ENCODE results near the gene LRRN2.

The LRRN2 gene

DNA sequence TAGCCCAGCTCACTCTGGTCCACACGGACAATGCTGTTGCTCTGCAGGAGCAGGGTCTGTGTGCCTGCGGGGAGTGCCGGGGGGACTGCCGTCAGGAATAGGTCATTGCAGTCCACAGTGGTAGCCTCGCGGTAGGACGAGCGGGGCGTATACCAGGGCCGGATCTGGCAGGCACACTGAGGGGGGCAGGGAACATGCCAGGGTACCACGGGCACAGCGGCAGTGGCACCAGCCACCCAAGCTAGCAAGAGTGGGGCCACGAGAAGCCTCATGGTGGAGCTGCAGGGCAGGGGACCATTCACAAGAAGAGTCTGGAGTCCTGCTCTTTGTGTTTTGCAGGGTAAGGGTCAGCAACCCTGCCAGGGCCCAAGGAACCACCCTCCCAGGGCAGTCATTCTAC, 65.8 kb downstream of the LRRN2 start:
- H3K27me3 ChIP-seq (ENCODE audit: control insufficient read depth, insufficient read depth, low read length), result no peaks in the 10 kb centered on the region
- H3K36me3 ChIP-seq (ENCODE audit: control insufficient read depth, insufficient read depth, low read length), result no peaks in the 10 kb centered on the region
- no peaks in the 10 kb centered on the region for H3K9me3 ChIP-seq (ENCODE audit: control insufficient read depth, insufficient read depth, low read length)
- no peak overlapping the region for H3K9ac ChIP-seq (ENCODE audit: low read depth, low read length)
- no peak overlapping the region for H3K4me3 ChIP-seq (ENCODE audit: low read depth, low read length)
- peaks cover 7% of the 10 kb centered on the region for H3K4me1 ChIP-seq (ENCODE audit: control insufficient read depth, insufficient read depth, low read length)

DNA sequence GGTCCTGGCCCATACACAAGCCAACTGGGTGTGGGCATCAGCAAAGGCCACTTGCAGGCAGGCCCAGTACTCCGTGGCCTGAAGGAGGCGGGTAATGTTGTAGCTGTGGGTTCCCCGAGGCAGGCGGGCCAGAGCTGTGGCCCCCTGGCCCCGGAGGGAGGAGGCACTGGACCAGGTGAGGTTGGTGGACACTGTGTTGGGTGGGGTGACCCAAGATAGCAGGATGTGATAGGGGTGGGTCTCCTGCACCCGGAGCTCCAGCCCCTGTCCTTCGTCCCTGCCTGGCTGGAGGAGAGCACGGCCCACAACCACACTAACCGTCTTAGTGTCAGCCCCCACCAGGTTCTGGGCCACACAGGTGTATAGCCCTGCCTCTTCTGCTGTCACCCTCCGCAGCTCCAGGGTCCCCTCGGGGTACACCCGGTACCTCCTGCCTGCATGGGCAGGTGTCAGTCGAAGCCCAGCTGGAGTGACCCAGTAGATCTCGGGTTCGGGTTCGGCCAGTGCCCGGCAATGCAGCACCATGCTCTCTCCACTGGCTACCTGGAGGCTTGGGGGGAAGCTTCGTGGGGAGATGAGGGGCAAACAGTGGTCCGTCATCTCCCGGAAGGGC, 67.3 kb downstream of the LRRN2 start:
- Histone ChIP-seq H3K4me3 (ENCODE audit: low read depth, low read length) (no peak overlapping the region), H3K9me3 (ENCODE audit: control insufficient read depth, insufficient read depth, low read length) (no peaks in the 10 kb centered on the region), H3K27me3 (ENCODE audit: control insufficient read depth, insufficient read depth, low read length) (no peaks in the 10 kb centered on the region), H3K36me3 (ENCODE audit: control insufficient read depth, insufficient read depth, low read length) (no peaks in the 10 kb centered on the region), H3K9ac (ENCODE audit: low read depth, low read length) (no peak overlapping the region), H3K4me1 (ENCODE audit: control insufficient read depth, insufficient read depth, low read length) (no peaks in the 10 kb centered on the region)

- Histone ChIP-seq H3K9ac (ENCODE audit: low read depth, low read length) (no peak overlapping the region), H3K27me3 (ENCODE audit: control insufficient read depth, insufficient read depth, low read length) (no peaks in the 10 kb centered on the region), H3K4me1 (ENCODE audit: control insufficient read depth, insufficient read depth, low read length) (no peaks in the 10 kb centered on the region), H3K36me3 (ENCODE audit: control insufficient read depth, insufficient read depth, low read length) (no peaks in the 10 kb centered on the region), H3K4me3 (ENCODE audit: low read depth, low read length) (no peak overlapping the region), H3K9me3 (ENCODE audit: control insufficient read depth, insufficient read depth, low read length) (no peaks in the 10 kb centered on the region)
These were observed 68.0 kb downstream of the LRRN2 start for GRCh38 chr1:204617256-204618147.

GRCh38 chr1:204616641-204617040, 68.9 kb downstream of the LRRN2 start:
- Histone ChIP-seq H3K9ac (ENCODE audit: low read depth, low read length) (no peak overlapping the region), H3K27me3 (ENCODE audit: control insufficient read depth, insufficient read depth, low read length) (no peaks in the 10 kb centered on the region), H3K36me3 (ENCODE audit: control insufficient read depth, insufficient read depth, low read length) (no peaks in the 10 kb centered on the region), H3K4me1 (ENCODE audit: control insufficient read depth, insufficient read depth, low read length) (no peaks in the 10 kb centered on the region), H3K4me3 (ENCODE audit: low read depth, low read length) (no peak overlapping the region), H3K9me3 (ENCODE audit: control insufficient read depth, insufficient read depth, low read length) (no peaks in the 10 kb centered on the region)

DNA sequence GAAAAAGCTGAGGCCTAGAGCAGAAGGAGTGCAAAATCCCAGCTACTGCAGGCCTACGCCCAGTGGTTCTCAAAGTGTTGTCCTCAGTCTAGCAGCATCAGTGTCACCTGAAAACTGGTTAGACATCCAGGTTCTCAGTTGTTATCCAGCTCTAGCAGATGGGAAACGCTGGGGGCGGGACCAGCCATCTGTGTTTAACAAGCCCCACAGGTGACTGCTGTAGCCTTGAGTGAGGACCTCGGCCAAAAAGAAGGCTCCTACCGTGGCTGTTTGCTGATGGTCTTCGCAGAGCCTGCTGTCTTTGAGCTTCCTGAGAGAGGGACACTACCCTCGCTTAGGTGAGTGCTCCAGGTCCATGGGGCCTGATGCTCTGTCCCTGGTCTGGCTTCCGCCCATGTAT, 69.7 kb downstream of the LRRN2 start:
- Histone ChIP-seq H3K4me3 (ENCODE audit: low read depth, low read length) (no peak overlapping the region), H3K9me3 (ENCODE audit: control insufficient read depth, insufficient read depth, low read length) (no peaks in the 10 kb centered on the region), H3K27me3 (ENCODE audit: control insufficient read depth, insufficient read depth, low read length) (no peaks in the 10 kb centered on the region), H3K4me1 (ENCODE audit: control insufficient read depth, insufficient read depth, low read length) (no peaks in the 10 kb centered on the region), H3K9ac (ENCODE audit: low read depth, low read length) (no peak overlapping the region), H3K36me3 (ENCODE audit: control insufficient read depth, insufficient read depth, low read length) (no peaks in the 10 kb centered on the region)

- H3K9me3 ChIP-seq (ENCODE audit: control insufficient read depth, insufficient read depth, low read length), result no peaks in the 10 kb centered on the region
- H3K4me1 ChIP-seq (ENCODE audit: control insufficient read depth, insufficient read depth, low read length), result no peaks in the 10 kb centered on the region
- no peak overlapping the region for H3K4me3 ChIP-seq (ENCODE audit: low read depth, low read length)
- no peaks in the 10 kb centered on the region for H3K27me3 ChIP-seq (ENCODE audit: control insufficient read depth, insufficient read depth, low read length)
- no peak overlapping the region for H3K9ac ChIP-seq (ENCODE audit: low read depth, low read length)
- no peaks in the 10 kb centered on the region for H3K36me3 ChIP-seq (ENCODE audit: control insufficient read depth, insufficient read depth, low read length)
These were observed 71.9 kb downstream of the LRRN2 start for GRCh38 chr1:204613636-204614035.

DNA sequence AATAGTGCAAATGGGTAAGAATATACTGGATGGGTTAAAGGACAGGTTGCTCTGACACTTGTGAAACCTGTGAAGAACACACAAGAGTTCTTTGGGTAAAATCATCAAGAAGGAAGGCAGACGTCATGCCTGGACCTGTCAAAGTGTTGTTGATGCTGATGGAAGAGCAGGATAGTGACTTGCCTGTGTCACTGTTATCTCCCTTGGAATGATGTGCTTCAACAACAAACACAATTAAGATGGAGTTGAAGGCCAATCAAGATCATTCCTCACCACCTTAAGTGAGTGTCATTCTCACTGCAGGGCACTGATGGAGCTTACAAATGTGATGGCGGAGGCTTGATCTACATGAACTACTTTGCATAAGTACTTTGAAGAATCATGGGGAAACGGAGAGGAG, 73.2 kb downstream of the LRRN2 start:
- Histone ChIP-seq H3K36me3 (ENCODE audit: control insufficient read depth, insufficient read depth, low read length) (no peaks in the 10 kb centered on the region), H3K27me3 (ENCODE audit: control insufficient read depth, insufficient read depth, low read length) (no peaks in the 10 kb centered on the region), H3K9ac (ENCODE audit: low read depth, low read length) (no peak overlapping the region), H3K4me3 (ENCODE audit: low read depth, low read length) (no peak overlapping the region), H3K9me3 (ENCODE audit: control insufficient read depth, insufficient read depth, low read length) (no peaks in the 10 kb centered on the region), H3K4me1 (ENCODE audit: control insufficient read depth, insufficient read depth, low read length) (no peaks in the 10 kb centered on the region)

- Histone ChIP-seq H3K9ac (ENCODE audit: low read depth, low read length) (no peak overlapping the region), H3K9me3 (ENCODE audit: control insufficient read depth, insufficient read depth, low read length) (no peaks in the 10 kb centered on the region), H3K4me1 (ENCODE audit: control insufficient read depth, insufficient read depth, low read length) (no peaks in the 10 kb centered on the region), H3K4me3 (ENCODE audit: low read depth, low read length) (no peak overlapping the region), H3K27me3 (ENCODE audit: control insufficient read depth, insufficient read depth, low read length) (no peaks in the 10 kb centered on the region), H3K36me3 (ENCODE audit: control insufficient read depth, insufficient read depth, low read length) (no peaks in the 10 kb centered on the region)
These were observed 74.5 kb downstream of the LRRN2 start for GRCh38 chr1:204611036-204611435.

DNA sequence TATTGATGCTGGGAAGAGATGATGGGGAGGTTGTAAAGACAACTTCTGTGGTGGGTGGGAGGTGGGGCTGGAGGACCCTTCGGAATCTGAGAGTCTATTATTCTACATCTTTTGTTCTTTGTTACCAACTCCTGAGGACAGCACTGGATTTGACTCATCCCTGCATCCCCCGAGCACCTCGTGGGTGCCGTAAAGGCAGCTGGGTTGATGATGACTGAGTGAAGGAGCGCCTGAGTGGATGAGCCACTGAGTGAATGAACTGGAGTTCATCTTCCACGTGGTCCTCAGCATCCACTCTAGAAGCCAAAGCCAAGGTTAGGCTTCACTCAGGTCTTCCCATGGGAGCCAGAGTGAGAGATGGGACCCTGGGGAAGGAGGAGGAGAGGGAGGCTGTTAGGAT, 77.6 kb downstream of the LRRN2 start:
- peaks cover 2% of the 10 kb centered on the region for H3K27me3 ChIP-seq (ENCODE audit: control insufficient read depth, insufficient read depth, low read length)
- H3K9me3 ChIP-seq (ENCODE audit: control insufficient read depth, insufficient read depth, low read length), result no peaks in the 10 kb centered on the region
- H3K4me1 ChIP-seq (ENCODE audit: control insufficient read depth, insufficient read depth, low read length), result no peaks in the 10 kb centered on the region
- no peaks in the 10 kb centered on the region for H3K36me3 ChIP-seq (ENCODE audit: control insufficient read depth, insufficient read depth, low read length)
- no peak overlapping the region for H3K9ac ChIP-seq (ENCODE audit: low read depth, low read length)
- no peak overlapping the region for H3K4me3 ChIP-seq (ENCODE audit: low read depth, low read length)

DNA sequence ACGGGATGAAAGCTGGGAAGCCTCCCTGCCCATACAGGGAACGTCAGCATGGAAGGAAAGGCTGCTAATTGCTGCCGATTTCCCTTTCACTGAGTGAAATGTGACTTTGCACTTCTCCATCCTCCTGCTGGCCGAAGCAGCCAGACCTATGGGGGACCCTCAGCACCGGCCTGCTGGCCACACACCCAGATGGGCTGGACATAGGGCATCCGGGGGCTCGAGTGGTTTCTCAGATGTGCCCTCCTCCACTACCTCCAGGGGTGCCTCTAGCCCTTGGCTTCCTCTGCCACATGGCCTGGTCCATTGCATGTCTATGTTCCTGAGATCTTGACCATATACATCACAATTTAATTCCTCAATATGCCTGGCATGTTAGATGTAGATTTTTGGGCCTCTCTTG, 79.7 kb downstream of the LRRN2 start:
- Histone ChIP-seq H3K4me1 (ENCODE audit: control insufficient read depth, insufficient read depth, low read length) (peaks cover 13% of the 10 kb centered on the region), H3K9me3 (ENCODE audit: control insufficient read depth, insufficient read depth, low read length) (no peaks in the 10 kb centered on the region), H3K9ac (ENCODE audit: low read depth, low read length) (no peak overlapping the region), H3K4me3 (ENCODE audit: low read depth, low read length) (no peak overlapping the region), H3K27me3 (ENCODE audit: control insufficient read depth, insufficient read depth, low read length) (peaks cover 2% of the 10 kb centered on the region), H3K36me3 (ENCODE audit: control insufficient read depth, insufficient read depth, low read length) (no peaks in the 10 kb centered on the region)

- no peak overlapping the region for H3K9ac ChIP-seq (ENCODE audit: low read depth, low read length)
- no peaks in the 10 kb centered on the region for H3K9me3 ChIP-seq (ENCODE audit: control insufficient read depth, insufficient read depth, low read length)
- H3K27me3 ChIP-seq (ENCODE audit: control insufficient read depth, insufficient read depth, low read length), result peaks cover 2% of the 10 kb centered on the region
- H3K4me3 ChIP-seq (ENCODE audit: low read depth, low read length), result no peak overlapping the region
- H3K36me3 ChIP-seq (ENCODE audit: control insufficient read depth, insufficient read depth, low read length), result no peaks in the 10 kb centered on the region
- H3K4me1 ChIP-seq (ENCODE audit: control insufficient read depth, insufficient read depth, low read length), result peaks cover 13% of the 10 kb centered on the region
These were observed 82.5 kb downstream of the LRRN2 start for GRCh38 chr1:204602871-204603542.

Data from iPS-15b (cell line).